Gastroesophageal sphincter (tissue), 4 donors: Measurements from ENCODE around the gene ALPI. TPM values are rescaled to one million over a fixed set of nuclear protein-coding genes. Genes with fewer than 3 reads are reported as not detected.

Experiments
- ATAC-seq: fragments of 150-250 bp; one replicate; pipeline ENCODE4 v1.9.1; 2016; ENCODE audit warnings: mild to moderate bottlenecking, moderate library complexity
- H3K27ac ChIP-seq, 4 donors: fragments of 200-600 bp; sonication (generic) in 3 of 4; 1 replicate in 3 of 4; 2 replicates in 1 of 4; pipeline ENCODE4 v1.5.1; 2016 to 2019
- H3K27me3 ChIP-seq: fragments of 200-600 bp; sonication (generic); one replicate; pipeline ENCODE4 v1.5.1; 2019
- H3K36me3 ChIP-seq, 2 donors: fragments of 200-600 bp; sonication (generic); one replicate each; pipeline ENCODE4 v1.5.1; 2019; ENCODE audit warnings: control low read depth in 1 of 2
- H3K4me1 ChIP-seq, 3 donors: fragments of 200-600 bp; sonication (generic); 1 replicate in 2 of 3; 2 replicates in 1 of 3; pipeline ENCODE4 v1.5.1; 2016 to 2019; ENCODE audit warnings: control low read depth in 2 of 3
- H3K4me3 ChIP-seq, 2 donors: fragments of 200-600 bp; sonication (generic); one replicate each; pipeline ENCODE4 v1.5.1; 2019; ENCODE audit warnings: mild to moderate bottlenecking in 1 of 2, moderate library complexity in 1 of 2
- H3K9me3 ChIP-seq, 3 donors: fragments of 200-600 bp; sonication (generic); one replicate each; pipeline ENCODE4 v1.5.1; 2017 to 2019; ENCODE audit warnings: control low read depth in 2 of 3
- EP300 ChIP-seq: sonication (generic); formaldehyde crosslinking; IDR thresholded peaks from one replicate; pipeline ENCODE4 v1.6.1; 2017; ENCODE audit warnings: antibody characterized with exemption, mild to moderate bottlenecking
- POLR2A ChIP-seq, 2 donors: fragments of 450-650 bp; IDR thresholded peaks; one replicate each; pipeline ENCODE4 v1.6.1; 2017; ENCODE audit warnings: antibody characterized with exemption in 2 of 2, mild to moderate bottlenecking in 2 of 2, moderate library complexity in 1 of 2
- POLR2AphosphoS5 ChIP-seq: sonication (generic); formaldehyde crosslinking; IDR thresholded peaks from one replicate; pipeline ENCODE4 v1.6.1; 2017; ENCODE audit warnings: antibody characterized with exemption
- WGBS, 2 donors: methylation state at CpG; one replicate each; pipeline ENCODE4 v1.1.5; 2018; ENCODE audit warnings: low coverage in 1 of 2; 5-methylcytosine and 5-hydroxymethylcytosine counted together
- total RNA-seq, 4 donors: library from RNA; depleted of rRNA; stranded (reverse); fragments of >200 nt; gene quantifications; one replicate each; pipeline ENCODE4 v1.1.0, GENCODE V29; 2016
- TF ChIP-seq, protein P1 (sequence below), 4 experiments: fragments of 200-600 bp in 2 of 4; fragments of 450-650 bp in 2 of 4; sonication (generic) in 1 of 4; IDR thresholded peaks; one replicate each; pipeline ENCODE4 v1.5.1; 2017 to 2019; ENCODE audit warnings: antibody characterized with exemption in 4 of 4, mild to moderate bottlenecking in 2 of 4, moderate library complexity in 2 of 4

Gene ALPI
- total RNA-seq, 4 donors from 2014 or later: not detected

DNA sequence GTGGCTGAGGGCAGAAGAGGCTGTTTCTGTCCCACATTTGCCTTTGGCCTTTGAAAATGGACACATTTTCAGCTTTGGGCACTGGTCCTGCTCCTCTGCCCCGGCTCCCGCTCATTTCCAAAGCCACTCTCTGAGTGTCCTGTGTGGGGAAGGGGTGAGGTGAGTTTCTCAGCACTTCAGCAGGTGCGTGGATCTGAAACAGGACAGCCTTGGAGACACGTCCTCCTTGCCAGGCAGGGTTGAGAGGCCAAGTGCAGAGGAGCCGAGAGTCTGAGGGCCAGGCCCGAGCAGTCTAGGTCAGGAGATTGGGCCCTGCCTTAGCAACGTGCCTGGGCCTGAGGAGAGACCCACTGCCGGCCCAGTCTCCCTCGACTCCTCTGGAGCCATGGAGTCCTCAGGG lies 21.9 kb upstream of the ALPI start:
- peaks cover 10% of the 10 kb centered on the region for H3K27me3 ChIP-seq

DNA sequence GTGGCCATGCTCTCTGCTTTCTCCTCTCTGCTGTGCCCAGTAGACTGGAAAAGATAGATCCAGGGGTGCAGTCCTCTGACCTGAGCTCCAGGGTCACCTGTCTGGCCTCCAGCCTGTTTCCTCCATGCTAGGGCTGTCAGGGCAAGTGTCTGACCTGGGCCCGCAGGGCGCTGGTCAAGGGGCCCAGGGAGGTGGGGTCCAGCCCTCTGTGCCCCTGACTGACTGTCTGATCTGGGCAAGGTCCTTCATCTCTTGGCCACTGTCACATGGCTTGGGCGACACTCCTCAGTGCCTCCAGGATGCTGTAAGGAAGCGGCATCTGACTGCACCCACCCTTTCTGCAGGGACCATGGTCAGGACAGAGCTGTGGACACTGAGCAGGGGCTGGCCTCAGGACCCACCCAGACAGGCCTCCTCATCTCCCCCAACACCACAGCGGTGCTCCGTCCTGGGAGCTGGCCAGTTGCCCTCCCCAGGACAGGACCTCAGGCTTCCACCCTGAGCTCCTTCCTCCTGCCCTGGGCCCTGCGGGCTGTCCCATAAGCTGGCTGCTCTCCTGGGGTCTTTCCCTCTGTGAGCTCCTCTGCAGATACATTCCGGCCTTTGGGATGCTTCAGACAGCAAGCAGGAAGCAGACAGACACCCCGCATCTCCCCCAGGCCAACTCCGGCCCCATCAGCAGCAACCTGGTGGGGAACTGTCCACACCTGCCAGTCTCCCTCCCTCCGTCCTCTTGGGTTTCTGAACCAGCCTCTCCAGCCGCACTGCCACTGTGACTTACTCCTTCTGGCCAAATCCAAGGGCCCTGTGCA lies 21.2 kb upstream of the ALPI start:
- Histone ChIP-seq H3K9me3 (no peaks in the 10 kb centered on the region), H3K36me3 (no peaks in the 10 kb centered on the region), H3K27ac (no peak overlapping the region), H3K27me3 (peaks cover 13% of the 10 kb centered on the region), H3K4me1 (no peaks in the 10 kb centered on the region), H3K4me3 (no peak overlapping the region)
- TF ChIP-seq POLR2AphosphoS5 (no peak), EP300 (no peak), POLR2A (IDR thresholded peaks at IDR 0.05) (no peak)
- TF ChIP-seq, protein P1, sequence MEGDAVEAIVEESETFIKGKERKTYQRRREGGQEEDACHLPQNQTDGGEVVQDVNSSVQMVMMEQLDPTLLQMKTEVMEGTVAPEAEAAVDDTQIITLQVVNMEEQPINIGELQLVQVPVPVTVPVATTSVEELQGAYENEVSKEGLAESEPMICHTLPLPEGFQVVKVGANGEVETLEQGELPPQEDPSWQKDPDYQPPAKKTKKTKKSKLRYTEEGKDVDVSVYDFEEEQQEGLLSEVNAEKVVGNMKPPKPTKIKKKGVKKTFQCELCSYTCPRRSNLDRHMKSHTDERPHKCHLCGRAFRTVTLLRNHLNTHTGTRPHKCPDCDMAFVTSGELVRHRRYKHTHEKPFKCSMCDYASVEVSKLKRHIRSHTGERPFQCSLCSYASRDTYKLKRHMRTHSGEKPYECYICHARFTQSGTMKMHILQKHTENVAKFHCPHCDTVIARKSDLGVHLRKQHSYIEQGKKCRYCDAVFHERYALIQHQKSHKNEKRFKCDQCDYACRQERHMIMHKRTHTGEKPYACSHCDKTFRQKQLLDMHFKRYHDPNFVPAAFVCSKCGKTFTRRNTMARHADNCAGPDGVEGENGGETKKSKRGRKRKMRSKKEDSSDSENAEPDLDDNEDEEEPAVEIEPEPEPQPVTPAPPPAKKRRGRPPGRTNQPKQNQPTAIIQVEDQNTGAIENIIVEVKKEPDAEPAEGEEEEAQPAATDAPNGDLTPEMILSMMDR (IDR thresholded peaks at IDR 0.05): no peak
- ATAC-seq: no peak
- WGBS, 2 donors: 70 to 86% methylated on average over 2 of the region's 12 CpGs

More for the DNA sequence above, 21.9 kb upstream of the ALPI start:
- ATAC-seq: no peak
- Histone ChIP-seq H3K27ac (no peak overlapping the region), H3K9me3 (no peaks in the 10 kb centered on the region), H3K4me3 (no peak overlapping the region), H3K4me1 (no peaks in the 10 kb centered on the region), H3K36me3 (no peaks in the 10 kb centered on the region)
- WGBS, 2 donors: 100% methylated on average over 2 of the region's 9 CpGs; no CpG with 5 or more reads in 1 of the 2 donors
- TF ChIP-seq, protein P1 (IDR thresholded peaks at IDR 0.05): no peak
- TF ChIP-seq POLR2AphosphoS5 (no peak), POLR2A (IDR thresholded peaks at IDR 0.05) (no peak), EP300 (no peak)

- TF ChIP-seq POLR2AphosphoS5 (no peak), POLR2A (IDR thresholded peaks at IDR 0.05) (no peak), EP300 (no peak)
- TF ChIP-seq, protein P1 (IDR thresholded peaks at IDR 0.05): no peak
- Histone ChIP-seq H3K27ac (no peak overlapping the region), H3K36me3 (no peaks in the 10 kb centered on the region), H3K9me3 (no peaks in the 10 kb centered on the region), H3K4me3 (no peak overlapping the region), H3K4me1 (peaks cover 0 to under 1% (median 0%) of the 10 kb centered on the region in 3 donors), H3K27me3 (peaks cover 13% of the 10 kb centered on the region)
- 72 to 95% methylated on average over 3 to 4 of the region's 4 CpGs for WGBS, 2 donors
- no peak for ATAC-seq
These were observed 20.6 kb upstream of the ALPI start for GRCh38 chr2:232435375-232435648.

DNA sequence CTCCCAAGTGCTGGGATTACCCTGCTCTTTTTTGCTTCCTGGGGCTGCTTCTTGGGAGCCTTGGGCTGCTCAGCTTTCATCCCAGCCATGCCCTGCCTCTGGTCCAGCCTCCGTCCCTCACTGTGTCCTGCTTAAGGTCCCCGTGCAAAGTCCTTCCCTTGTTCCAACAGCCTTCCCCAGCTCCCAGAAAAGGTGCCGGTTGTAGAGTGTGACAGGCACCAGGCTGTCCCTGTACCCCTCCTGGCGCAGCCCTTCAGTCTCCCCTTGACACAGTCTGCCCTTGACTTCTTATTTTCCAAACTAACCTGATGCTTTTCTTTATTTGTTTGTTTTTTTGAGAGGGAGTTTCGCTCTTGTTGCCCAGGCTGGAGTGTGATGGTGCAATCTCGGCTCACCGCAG lies 20.1 kb upstream of the ALPI start:
- Histone ChIP-seq H3K36me3 (no peaks in the 10 kb centered on the region), H3K4me3 (no peak overlapping the region), H3K4me1 (peaks cover 0 to 5% (median 0%) of the 10 kb centered on the region in 3 donors), H3K9me3 (no peaks in the 10 kb centered on the region), H3K27me3 (peaks cover 13% of the 10 kb centered on the region), H3K27ac (no peak overlapping the region)
- TF ChIP-seq EP300: no peak
- TF ChIP-seq, protein P1 (IDR thresholded peaks at IDR 0.05): no peak
- TF ChIP-seq POLR2AphosphoS5: no peak
- TF ChIP-seq POLR2A (IDR thresholded peaks at IDR 0.05): no peak
- ATAC-seq: no peak
- WGBS, 2 donors: 80% methylated on average over 7 of the region's 7 CpGs; no CpG with 5 or more reads in 1 of the 2 donors
